H1 (cell line): ENCODE data around the gene SLCO4A1. TPM values are rescaled to one million over a fixed set of nuclear protein-coding genes. Genes with fewer than 3 reads are reported as not detected.
A peak's percentile ranks its signal among the peaks of the same experiment; 100 is the strongest.

Experiments used
- CTCF ChIA-PET: fragments of 300-600 bp; sonication (Branson Sonifier 250); formaldehyde crosslinking; loops from one replicate; lab custom pipeline; 2021; ENCODE audit not compliant: partially characterized antibody; lab: Charles Lee
- POLR2A ChIA-PET: fragments of 300-600 bp; sonication (Branson Sonifier 250); formaldehyde crosslinking; loops from one replicate; lab custom pipeline; 2021; ENCODE audit warnings: inconsistent platforms; ENCODE audit not compliant: partially characterized antibody; lab: Charles Lee
- DNase-seq, 2 experiments: peaks; one replicate each; pipeline versions ENCODE4 v3.0.0 to v3.0.0-alpha.2; 2010 to 2022; ENCODE audit warnings: low spot score in 2 of 2, low read depth in 1 of 2, mixed read lengths in 1 of 2
- FAIRE-seq: peaks from 2 replicates; lab custom pipeline; 2011; peaks lifted over from hg19 to GRCh38; lab: Jason Lieb, UNC
- H2AFZ ChIP-seq: 2 replicates; pipeline ENCODE4 v1.8.1; 2012; ENCODE audit warnings: low read length, inconsistent platforms
- H2AK5ac ChIP-seq: 2 replicates; pipeline ENCODE4 v1.6.1; 2013; ENCODE audit warnings: low read depth, low read length
- H2BK120ac ChIP-seq: replicated peaks from 2 replicates; pipeline ENCODE3; 2013; ENCODE audit warnings: low read depth, low read length, inconsistent platforms
- H2BK12ac ChIP-seq: 2 replicates; pipeline ENCODE4 v1.6.1; 2013; ENCODE audit warnings: low read depth, low read length
- H2BK15ac ChIP-seq: 2 replicates; pipeline ENCODE4 v1.6.1; 2013; ENCODE audit warnings: low read length
- H2BK20ac ChIP-seq: 2 replicates; pipeline ENCODE4 v1.6.1; 2013; ENCODE audit warnings: low read length
- H2BK5ac ChIP-seq: 2 replicates; pipeline ENCODE4 v1.6.1; 2013; ENCODE audit warnings: low read depth, low read length
- H3K14ac ChIP-seq: 2 replicates; pipeline ENCODE4 v1.6.1; 2013; ENCODE audit warnings: inconsistent platforms; ENCODE audit not compliant: insufficient read length
- H3K18ac ChIP-seq: 2 replicates; pipeline ENCODE4 v1.6.1; 2013; ENCODE audit warnings: low read length; ENCODE audit errors: extremely low read depth
- H3K23ac ChIP-seq: 2 replicates; pipeline ENCODE4 v1.6.1; 2013; ENCODE audit warnings: inconsistent platforms; ENCODE audit not compliant: insufficient read length
- H3K23me2 ChIP-seq: 2 replicates; pipeline ENCODE4 v1.6.1; 2013; ENCODE audit warnings: low read depth, low read length
- H3K27ac ChIP-seq: 2 replicates; pipeline ENCODE4 v1.6.1; 2011; ENCODE audit warnings: low read depth, low read length, inconsistent platforms
- H3K27me3 ChIP-seq, 4 experiments: replicated peaks in 1 of 4; 1 replicate in 1 of 4; 2 replicates in 3 of 4; pipeline versions ENCODE4 v1.6.1 to v1.8.1; 2011 to 2013; ENCODE audit warnings: low read length in 3 of 4, mild to moderate bottlenecking in 3 of 4, inconsistent platforms in 2 of 4, mixed read lengths in 2 of 4, moderate library complexity in 1 of 4; ENCODE audit not compliant: control insufficient read depth in 3 of 4, insufficient read depth in 3 of 4; ENCODE audit errors: extremely low read depth in 1 of 4
- H3K36me3 ChIP-seq, 4 experiments: 2 replicates each; pipeline versions ENCODE4 v1.6.1 to v1.8.1; 2011 to 2013; ENCODE audit warnings: mild to moderate bottlenecking in 4 of 4, low read length in 3 of 4, moderate library complexity in 2 of 4, control low read depth in 1 of 4, inconsistent platforms in 1 of 4; ENCODE audit not compliant: insufficient read depth in 4 of 4, control insufficient read depth in 2 of 4
- H3K4ac ChIP-seq: replicated peaks from 2 replicates; pipeline ENCODE3; 2013; ENCODE audit warnings: low read length, low read depth, mixed read lengths, inconsistent platforms; ENCODE audit not compliant: insufficient read length
- H3K4me1 ChIP-seq, 4 experiments: replicated peaks in 1 of 4; 1 replicate in 1 of 4; 2 replicates in 3 of 4; pipeline versions ENCODE4 v1.6.1 to v1.8.1; 2011 to 2013; ENCODE audit warnings: low read length in 3 of 4, inconsistent platforms in 2 of 4, mixed read lengths in 1 of 4; ENCODE audit not compliant: insufficient read depth in 4 of 4, control insufficient read depth in 3 of 4
- H3K4me2 ChIP-seq, 2 experiments: 2 replicates each; pipeline versions ENCODE4 v1.6.1 to v1.8.1; 2011 to 2013; ENCODE audit warnings: low read depth in 2 of 2, low read length in 2 of 2, control low read depth in 1 of 2, inconsistent platforms in 1 of 2, mild to moderate bottlenecking in 1 of 2; ENCODE audit not compliant: insufficient read depth in 1 of 2
- H3K4me3 ChIP-seq, 4 experiments: fragments of 200-600, 300-600 bp in 1 of 4; sonication (generic), shearing (Covaris generic), sonication (Bioruptor Twin) in 1 of 4; 2 replicates each; pipeline versions ENCODE4 v1.5.1 to v1.8.1; 2011 to 2016; ENCODE audit warnings: low read length in 4 of 4, low read depth in 3 of 4, control low read depth in 2 of 4, inconsistent platforms in 2 of 4, mild to moderate bottlenecking in 2 of 4, mixed read lengths in 1 of 4, moderate library complexity in 1 of 4; ENCODE audit not compliant: insufficient read depth in 2 of 4; ENCODE audit errors: extremely low read depth in 1 of 4
- H3K56ac ChIP-seq: replicated peaks from 2 replicates; pipeline ENCODE3; 2013; ENCODE audit warnings: low read depth, mild to moderate bottlenecking, mixed read lengths, low read length, inconsistent platforms; ENCODE audit not compliant: insufficient read length
- H3K79me1 ChIP-seq: 2 replicates; pipeline ENCODE4 v1.6.1; 2013; ENCODE audit warnings: low read depth, low read length, control low read depth
- H3K79me2 ChIP-seq, 2 experiments: 2 replicates each; pipeline versions ENCODE4 v1.6.1 to v1.8.1; 2012 to 2013; ENCODE audit warnings: low read length in 2 of 2, mild to moderate bottlenecking in 2 of 2, inconsistent platforms in 1 of 2; ENCODE audit not compliant: insufficient read depth in 2 of 2, control insufficient read depth in 1 of 2
- H3K9ac ChIP-seq, 4 experiments: replicated peaks in 1 of 4; 1 replicate in 1 of 4; 2 replicates in 3 of 4; pipeline versions ENCODE4 v1.6.1 to v1.8.1; 2011 to 2013; ENCODE audit warnings: low read depth in 3 of 4, low read length in 3 of 4, control low read depth in 2 of 4, mild to moderate bottlenecking in 2 of 4, moderate library complexity in 2 of 4, inconsistent platforms in 1 of 4; ENCODE audit errors: extremely low read depth in 1 of 4
- H3K9me3 ChIP-seq, 2 experiments: 2 replicates each; pipeline versions ENCODE4 v1.6.1 to v1.8.1; 2012 to 2013; ENCODE audit warnings: mild to moderate bottlenecking in 2 of 2, moderate library complexity in 2 of 2, control low read depth in 1 of 2, inconsistent platforms in 1 of 2, low read depth in 1 of 2, low read length in 1 of 2, mixed read lengths in 1 of 2; ENCODE audit not compliant: insufficient read depth in 2 of 2
- H4K20me1 ChIP-seq, 2 experiments: replicated peaks in 1 of 2; 2 replicates each; pipeline versions ENCODE3 to v1.8.1; 2011 to 2013; ENCODE audit warnings: inconsistent platforms in 2 of 2, low read length in 2 of 2, mild to moderate bottlenecking in 1 of 2; ENCODE audit not compliant: insufficient read depth in 2 of 2, control insufficient read depth in 1 of 2
- H4K5ac ChIP-seq: 2 replicates; pipeline ENCODE4 v1.6.1; 2013; ENCODE audit warnings: low read length, low read depth, mixed read lengths, inconsistent platforms; ENCODE audit not compliant: insufficient read length
- H4K8ac ChIP-seq: 2 replicates; pipeline ENCODE4 v1.8.0; 2013; ENCODE audit warnings: mild to moderate bottlenecking, moderate library complexity, low read length, inconsistent platforms; ENCODE audit not compliant: insufficient read depth; ENCODE audit errors: extremely low read depth
- H4K91ac ChIP-seq: replicated peaks from 2 replicates; pipeline ENCODE3; 2013; ENCODE audit warnings: low read length, mixed read lengths, inconsistent platforms; ENCODE audit not compliant: insufficient read length
- ASH2L ChIP-seq: fragments of 200-600, 300-600 bp; sonication (generic); IDR thresholded peaks from one replicate; pipeline ENCODE4 v1.7.1; 2017; ENCODE audit warnings: low read length
- BACH1 ChIP-seq: IDR thresholded peaks from 2 replicates; pipeline ENCODE4 v1.6.1; 2012; ENCODE audit warnings: low read length, improper control_type of control experiment
- CBX5 ChIP-seq: fragments of 300-800, 300-1000 bp; sonication (generic); IDR thresholded peaks from 2 replicates; pipeline ENCODE4 v1.7.1; 2016; ENCODE audit warnings: antibody characterized with exemption, low read length, low read depth
- CBX8 ChIP-seq: fragments of 300-800, 300-1000 bp; sonication (generic); IDR thresholded peaks from 2 replicates; pipeline ENCODE4 v1.7.1; 2016; ENCODE audit warnings: low read depth, low read length, borderline replicate concordance
- RXRA ChIP-seq: IDR thresholded peaks from 2 replicates; pipeline ENCODE4 v1.6.1; 2011; ENCODE audit warnings: low read depth, mild to moderate bottlenecking, low read length, moderate library complexity; ENCODE audit not compliant: insufficient read depth
- SP4 ChIP-seq: IDR thresholded peaks from 2 replicates; pipeline ENCODE4 v1.6.1; 2012; ENCODE audit warnings: low read length, inconsistent platforms
- SRF ChIP-seq: IDR thresholded peaks from 2 replicates; pipeline ENCODE4 v1.6.1; 2011; ENCODE audit warnings: mild to moderate bottlenecking, low read depth, low read length, moderate library complexity
- TAF1 ChIP-seq: IDR thresholded peaks from 2 replicates; pipeline ENCODE4 v1.6.1; 2011; ENCODE audit warnings: mild to moderate bottlenecking, low read depth, low read length
- YY1 ChIP-seq: IDR thresholded peaks from 2 replicates; pipeline ENCODE4 v1.6.1; 2011; ENCODE audit warnings: low read depth, mild to moderate bottlenecking, low read length
- WGBS, 2 experiments: shearing (Covaris generic) in 1 of 2; methylation state at CpG; one replicate each; pipeline versions ENCODE4 v1.1.6 to v1.1.7; 2013 to 2015; ENCODE audit warnings: low lambda C conversion rate in 2 of 2, mixed read lengths in 2 of 2, inconsistent platforms in 1 of 2, low coverage in 1 of 2, missing lambda C conversion rate in 1 of 2; ENCODE audit not compliant: insufficient replicate concordance in 2 of 2, insufficient coverage in 1 of 2, insufficient read length in 1 of 2; ENCODE audit errors: extremely low coverage in 1 of 2, missing lambda C conversion rate in 1 of 2; 5-methylcytosine and 5-hydroxymethylcytosine counted together
- polyA plus RNA-seq, 7 experiments: library from polyadenylated mRNA; depleted of rRNA in 3 of 7; stranded (reverse) in 5 of 7; unstranded in 2 of 7; fragments of >200 nt in 5 of 7; fragments of 200-250 nt in 2 of 7; gene quantifications; 1 replicate in 5 of 7; 2 replicates in 1 of 7; 4 replicates in 1 of 7; pipeline versions ENCODE4 v1.2.1 to v1.2.3, GENCODE V29; 2011 to 2013; ENCODE audit warnings: missing spikeins in 2 of 7, mixed read lengths in 2 of 7
- total RNA-seq: library from RNA; stranded (reverse); fragmentation: NEBNext Ultra II Directional; extraction: Animal tissue kit (Norgen Biotek cat#: 25700); gene quantifications from 2 replicates; pipeline ENCODE4 v1.2.1, GENCODE V29; 2021
- TF ChIP-seq, protein P1 (sequence below): IDR thresholded peaks from 2 replicates; pipeline ENCODE4 v1.6.1; 2012; ENCODE audit warnings: inconsistent platforms
- TF ChIP-seq, protein P2 (sequence below), 3 experiments: IDR thresholded peaks; 1 replicate in 2 of 3; 2 replicates in 1 of 3; pipeline versions ENCODE4 v1.5.1 to v1.6.1; 2011; ENCODE audit warnings: low read length in 3 of 3, mild to moderate bottlenecking in 3 of 3, inconsistent platforms in 2 of 3, low read depth in 1 of 3, moderate library complexity in 1 of 3; ENCODE audit not compliant: insufficient read depth in 1 of 3; ENCODE audit errors: control extremely low read depth in 1 of 3

Gene SLCO4A1
- total and polyA plus RNA-seq, 2 of the 8 experiments (the other 6 are each of a cell fraction or from before 2014, with no cell fraction given): 10.5 to 18.5 TPM

DNA sequence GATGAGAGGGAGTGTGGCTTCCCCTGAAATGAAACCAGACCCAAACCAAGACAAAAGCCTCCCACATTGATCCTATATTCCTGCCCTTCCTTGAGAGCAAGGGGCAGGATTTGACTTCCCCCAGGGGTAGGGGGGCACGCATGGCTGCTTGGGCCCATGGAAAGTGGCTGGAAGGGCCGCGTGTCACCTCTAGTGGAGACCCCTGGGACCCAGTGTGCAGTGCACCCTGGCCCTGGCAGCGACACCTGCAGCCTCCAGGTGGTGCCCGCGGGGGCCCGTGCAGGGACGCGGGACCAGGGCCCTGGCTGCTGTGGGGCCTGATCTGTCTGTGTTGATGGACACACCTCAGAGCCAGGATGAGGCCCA lies 18.0 kb upstream of the SLCO4A1 start:
- no peak overlapping the region for H3K14ac ChIP-seq
- no peak overlapping the region; the same call in 1 of the 2 replicates for H3K18ac ChIP-seq
- H2BK20ac ChIP-seq: 0 out of 2 replicates have a peak overlapping the region, but pooled peaks have one; percentile 10
- no peaks in the 10 kb centered on the region for H3K36me3 ChIP-seq
- no peak overlapping the region; the same call in 1 of the 2 replicates for H4K8ac ChIP-seq
- peak overlapping the region; percentile 18 for H4K5ac ChIP-seq
- H3K27ac ChIP-seq: no peak overlapping the region
- no peak overlapping the region for H3K4ac ChIP-seq
- H3K4me2 ChIP-seq: peak overlapping the region; percentile 12 to 58; a peak in 2 of 4 replicates
- H3K9ac ChIP-seq: no peak overlapping the region
- no peaks in the 10 kb centered on the region; a peak in 1 of 7 replicates for H3K27me3 ChIP-seq
- peak overlapping the region; percentile 44; the same call in 1 of the 2 replicates for H2BK5ac ChIP-seq
- H3K23me2 ChIP-seq: peaks cover 6% of the 10 kb centered on the region; the same call in 1 of the 2 replicates
- H4K20me1 ChIP-seq: peaks cover 0 to 2% of the 10 kb centered on the region in 2 experiments
- H3K56ac ChIP-seq: no peak overlapping the region
- FAIRE-seq: no peak
- peak overlapping the region; percentile 19; the same call in 1 of the 2 replicates for H2BK12ac ChIP-seq
- 84% methylated on average over 9 of the region's 9 CpGs; no CpG with 5 or more reads in 1 of the 2 experiments for WGBS, 2 experiments
- no peak overlapping the region for H4K91ac ChIP-seq
- 0 out of 2 replicates have a peak overlapping the region, but pooled peaks have one; percentile 72 for H2BK15ac ChIP-seq
- H2BK120ac ChIP-seq: no peak overlapping the region
- no peak for DNase-seq
- CTCF ChIA-PET: interaction anchor here (0.6 to 2.8 kb wide), 11 partner anchors 7 to 168 kb away, joined by 3 to 8 read pairs (median 4); partner anchors contain the start of gene SLCO4A1
- H3K9me3 ChIP-seq: peaks cover 0 to 3% of the 10 kb centered on the region in 2 experiments; a peak in 1 of 4 replicates
- H3K79me1 ChIP-seq: no peaks in the 10 kb centered on the region; the same call in 1 of the 2 replicates
- no peaks in the 10 kb centered on the region for H3K79me2 ChIP-seq
- no peak overlapping the region for H2AK5ac ChIP-seq
- H2AFZ ChIP-seq: 0 out of 2 replicates have a peak overlapping the region, but pooled peaks have one; percentile 17
- H3K4me3 ChIP-seq: peak overlapping the region in 1 of 4 experiments; percentile 21; a peak in 1 of 8 replicates
- H3K4me1 ChIP-seq: peaks cover 0 to 19% (median 15%) of the 10 kb centered on the region in 4 experiments; a peak in 6 of 7 replicates
- POLR2A ChIA-PET: interaction anchor here (2.1 kb wide), 1 partner anchor 13 kb away, joined by 7 read pairs; no protein-coding TSS in a partner anchor
- H3K23ac ChIP-seq: no peak overlapping the region
- TF ChIP-seq SRF: no peak
- no peak for TF ChIP-seq TAF1
- TF ChIP-seq, protein P1, sequence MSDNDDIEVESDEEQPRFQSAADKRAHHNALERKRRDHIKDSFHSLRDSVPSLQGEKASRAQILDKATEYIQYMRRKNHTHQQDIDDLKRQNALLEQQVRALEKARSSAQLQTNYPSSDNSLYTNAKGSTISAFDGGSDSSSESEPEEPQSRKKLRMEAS: no peak
- TF ChIP-seq CBX5: no peak
- TF ChIP-seq BACH1: no peak
- TF ChIP-seq CBX8: no peak
- no peak for TF ChIP-seq SP4
- TF ChIP-seq YY1: no peak
- TF ChIP-seq, protein P2, sequence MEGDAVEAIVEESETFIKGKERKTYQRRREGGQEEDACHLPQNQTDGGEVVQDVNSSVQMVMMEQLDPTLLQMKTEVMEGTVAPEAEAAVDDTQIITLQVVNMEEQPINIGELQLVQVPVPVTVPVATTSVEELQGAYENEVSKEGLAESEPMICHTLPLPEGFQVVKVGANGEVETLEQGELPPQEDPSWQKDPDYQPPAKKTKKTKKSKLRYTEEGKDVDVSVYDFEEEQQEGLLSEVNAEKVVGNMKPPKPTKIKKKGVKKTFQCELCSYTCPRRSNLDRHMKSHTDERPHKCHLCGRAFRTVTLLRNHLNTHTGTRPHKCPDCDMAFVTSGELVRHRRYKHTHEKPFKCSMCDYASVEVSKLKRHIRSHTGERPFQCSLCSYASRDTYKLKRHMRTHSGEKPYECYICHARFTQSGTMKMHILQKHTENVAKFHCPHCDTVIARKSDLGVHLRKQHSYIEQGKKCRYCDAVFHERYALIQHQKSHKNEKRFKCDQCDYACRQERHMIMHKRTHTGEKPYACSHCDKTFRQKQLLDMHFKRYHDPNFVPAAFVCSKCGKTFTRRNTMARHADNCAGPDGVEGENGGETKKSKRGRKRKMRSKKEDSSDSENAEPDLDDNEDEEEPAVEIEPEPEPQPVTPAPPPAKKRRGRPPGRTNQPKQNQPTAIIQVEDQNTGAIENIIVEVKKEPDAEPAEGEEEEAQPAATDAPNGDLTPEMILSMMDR (IDR thresholded peaks at IDR 0.05; ENCODE audit: control extremely low read depth in 1 of 3, insufficient read depth in 1 of 3, low read depth in 1 of 3, low read length in 3 of 3): peak; percentile 7 to 40 (median 28)
- no peak for TF ChIP-seq ASH2L
- no peak for TF ChIP-seq RXRA
